K562 (cell line): Measurements from ENCODE around the gene OR51L1. TPM values are rescaled to one million over a fixed set of nuclear protein-coding genes. Genes with fewer than 3 reads are reported as not detected.

Source experiments
- ATAC-seq: fragments of 200-7000 bp; cut with Tn5 transposase; 3 replicates; pipeline ENCODE4 v1.9.1; 2020; ENCODE audit warnings: moderate library complexity
- Bru-seq: library from RNA; stranded (reverse); fragments of 400-500 nt; gene quantifications from one replicate; lab custom pipeline; 2021; lab: Mats Ljungman, UMichigan
- BruChase-seq, 2 experiments: library from RNA; stranded (reverse); fragments of 400-500 nt; gene quantifications; one replicate each; lab custom pipeline; 2021; lab: Mats Ljungman, UMichigan
- BruUV-seq: library from RNA; stranded (reverse); fragments of 400-500 nt; replicated peaks from 2 replicates; lab custom pipeline; 2021; lab: Mats Ljungman, UMichigan
- CTCF ChIA-PET: fragments of 300-600 bp; formaldehyde crosslinking; extraction: SDS; loops from one replicate; lab custom pipeline; 2021; ENCODE audit warnings: low intra/inter-chr PET ratio; lab: Yijun Ruan, JAX
- POLR2A ChIA-PET: fragments of 300-600, 350-650 bp; sonication (Branson Sonifier 250); formaldehyde crosslinking; extraction: SDS; loops from one replicate; lab custom pipeline; 2021; ENCODE audit warnings: antibody characterized with exemption, inconsistent platforms; lab: Yijun Ruan, JAX
- DNase-seq, 4 experiments: peaks; one replicate each; pipeline versions ENCODE4 v3.0.0 to v3.0.0-alpha.2; 2011 to 2018; ENCODE audit warnings: low spot score in 3 of 4, mixed read lengths in 3 of 4; ENCODE audit errors: extremely low read depth in 1 of 4
- FAIRE-seq: peaks from 2 replicates; lab custom pipeline; 2011; peaks lifted over from hg19 to GRCh38; lab: Jason Lieb, UNC
- H2AFZ ChIP-seq: 2 replicates; pipeline ENCODE4 v1.6.0; 2011; ENCODE audit warnings: low read depth, low read length, control low read depth, inconsistent platforms
- H3K27ac ChIP-seq: fragments of 200-600 bp; 3 replicates; pipeline ENCODE4 v1.8.0; 2011; ENCODE audit warnings: low read depth, mild to moderate bottlenecking, control low read depth, inconsistent platforms, low read length, moderate library complexity, mixed read lengths; ENCODE audit errors: extremely low read depth
- H3K27me3 ChIP-seq, 2 experiments: fragments of 300-600 bp in 1 of 2; 2 replicates in 1 of 2; 3 replicates in 1 of 2; pipeline versions ENCODE4 v1.6.0 to v1.8.0; 2011; ENCODE audit warnings: inconsistent platforms in 2 of 2, low read length in 2 of 2, mild to moderate bottlenecking in 1 of 2, mixed read lengths in 1 of 2, moderate library complexity in 1 of 2; ENCODE audit not compliant: control insufficient read depth in 2 of 2, insufficient read depth in 2 of 2
- H3K36me3 ChIP-seq: fragments of 300-600 bp; 3 replicates; pipeline ENCODE4 v1.8.0; 2011; ENCODE audit warnings: mild to moderate bottlenecking, low read length, inconsistent platforms; ENCODE audit not compliant: control insufficient read depth, insufficient read depth
- H3K4me1 ChIP-seq, 2 experiments: fragments of 200-600 bp in 1 of 2; replicated peaks in 1 of 2; 2 replicates in 1 of 2; 3 replicates in 1 of 2; pipeline versions ENCODE4 v1.5.1 to v1.8.0; 2011; ENCODE audit warnings: inconsistent platforms in 2 of 2, low read length in 2 of 2, mild to moderate bottlenecking in 1 of 2, mixed read lengths in 1 of 2, moderate library complexity in 1 of 2; ENCODE audit not compliant: control insufficient read depth in 2 of 2, insufficient read depth in 2 of 2
- H3K4me2 ChIP-seq: 2 replicates; pipeline ENCODE4 v1.6.1; 2011; ENCODE audit warnings: low read length, control low read depth, inconsistent platforms, mixed read lengths; ENCODE audit not compliant: insufficient read depth
- H3K4me3 ChIP-seq: fragments of 200-600 bp; sonication (generic), shearing (Covaris generic); 2 replicates; pipeline ENCODE4 v1.5.1; 2016; ENCODE audit warnings: control low read depth, inconsistent platforms
- H3K79me2 ChIP-seq: fragments of 200-600 bp; 3 replicates; pipeline ENCODE4 v1.8.0; 2011; ENCODE audit warnings: low read length, inconsistent platforms; ENCODE audit not compliant: control insufficient read depth, insufficient read depth
- H3K9ac ChIP-seq, 2 experiments: 2 replicates each; pipeline versions ENCODE4 v1.6.0 to v1.6.1; 2011; ENCODE audit warnings: low read depth in 2 of 2, low read length in 2 of 2, control low read depth in 1 of 2, inconsistent platforms in 1 of 2, mild to moderate bottlenecking in 1 of 2, mixed read lengths in 1 of 2; ENCODE audit not compliant: insufficient read depth in 1 of 2
- H3K9me1 ChIP-seq: one replicate; pipeline ENCODE4 v1.6.0; 2011; ENCODE audit warnings: inconsistent platforms, mild to moderate bottlenecking, low read length, moderate library complexity; ENCODE audit not compliant: control insufficient read depth, insufficient read depth
- H3K9me3 ChIP-seq: replicated peaks from 2 replicates; pipeline ENCODE4 v1.5.1; 2011; ENCODE audit warnings: low read depth, low read length, inconsistent platforms; ENCODE audit not compliant: control insufficient read depth, insufficient read depth
- H4K20me1 ChIP-seq: replicated peaks from 2 replicates; pipeline ENCODE4 v1.6.1; 2011; ENCODE audit warnings: low read length, inconsistent platforms, mixed read lengths; ENCODE audit not compliant: control insufficient read depth, insufficient read depth
- ETV5 ChIP-seq: sonication (generic); formaldehyde crosslinking; IDR thresholded peaks from 2 replicates; pipeline ENCODE4 v1.4.0; 2020; ENCODE audit warnings: low read depth, mild to moderate bottlenecking, missing genetic modification reagents
- NR2C1 ChIP-seq, 2 experiments: fragments of 450-650 bp; IDR thresholded peaks; 2 replicates each; pipeline ENCODE4 v1.6.1; 2017; ENCODE audit warnings: mild to moderate bottlenecking in 2 of 2, antibody characterized with exemption in 1 of 2, inconsistent platforms in 1 of 2, missing compliant biosample characterization in 1 of 2, missing genetic modification characterization in 1 of 2
- TCF7 ChIP-seq: sonication (generic); IDR thresholded peaks from 2 replicates; pipeline ENCODE4 v1.6.1; 2016; ENCODE audit warnings: antibody characterized with exemption, borderline replicate concordance
- U2AF2 ChIP-seq: fragments of 200-400 bp; formaldehyde crosslinking; optimal IDR thresholded peaks from 2 replicates; pipeline ENCODE3; 2017; ENCODE audit warnings: low read depth, mild to moderate bottlenecking, low read length
- ZC3H4 ChIP-seq: sonication (generic); formaldehyde crosslinking; IDR thresholded peaks from 2 replicates; pipeline ENCODE4 v1.9.0; 2021; ENCODE audit warnings: missing genetic modification reagents, borderline replicate concordance
- ZKSCAN3 ChIP-seq: fragments of 250-450 bp; sonication (Bioruptor Pico); IDR thresholded peaks from 2 replicates; pipeline ENCODE4 v1.4.0; 2020
- WGBS: fragments of 100-300 bp; shearing (Covaris generic); methylation state at CpG from one replicate; pipeline ENCODE4 v1.1.6; 2016; ENCODE audit warnings: low coverage, mixed read lengths; ENCODE audit not compliant: insufficient coverage; ENCODE audit errors: missing lambda C conversion rate; 5-methylcytosine and 5-hydroxymethylcytosine counted together
- in situ Hi-C: fragments of 300-500 bp; cut with MboI; formaldehyde crosslinking; loops from 4 replicates; pipeline ENCODE4 v1.15.0; 2018; ENCODE audit warnings: inconsistent platforms, mixed read lengths
- intact Hi-C: fragments of 100-400 bp; cut with micrococcal nuclease; formaldehyde crosslinking; loops from 2 replicates; pipeline ENCODE4 v1.14.2; 2022
- long read RNA-seq, 3 experiments: library from polyadenylated mRNA in 2 of 3; library from RNA in 1 of 3; unstranded in 2 of 3; stranded (forward) in 1 of 3; transcript quantifications; one replicate each; pipeline ENCODE4 v2.0.0, GENCODE V29; 2019 to 2022
- polyA minus RNA-seq, 3 experiments: library from RNA; depleted of rRNA, polyadenylated mRNA; stranded (reverse); fragments of >200 nt; gene quantifications; 2 replicates each; pipeline ENCODE4 v1.2.3, GENCODE V29; 2011
- polyA plus RNA-seq, 8 experiments: library from polyadenylated mRNA; depleted of rRNA in 4 of 8; stranded (reverse) in 5 of 8; unstranded in 3 of 8; fragments of >200 nt; fragmentation: Nextera tagmentation in 2 of 8; fragmentation: Illumina TruSeq in 1 of 8; extraction: Ambion mirVana in 2 of 8; extraction: Trizol in 1 of 8; gene quantifications; 2 replicates each; pipeline versions ENCODE4 v1.2.1 to v1.2.3, GENCODE V29; 2011 to 2014; ENCODE audit warnings: inconsistent platforms in 1 of 8, missing spikeins in 1 of 8
- total RNA-seq, 7 experiments: library from RNA; depleted of rRNA in 6 of 7; stranded (reverse); fragments of >200 nt in 6 of 7; fragmentation: Illumina TruSeq in 2 of 7; extraction: Trizol in 2 of 7; gene quantifications; 2 replicates each; pipeline versions ENCODE4 v1.2.1 to v1.2.3, GENCODE V29; 2011 to 2021; ENCODE audit warnings: low replicate concordance in 1 of 7
- TF ChIP-seq, protein P1 (sequence below): fragments of 200-800 bp; sonication (Bioruptor generic); IDR thresholded peaks from 2 replicates; pipeline ENCODE4 v1.6.1; 2016; ENCODE audit warnings: missing genetic modification characterization, missing compliant biosample characterization
- TF ChIP-seq, protein P2 (sequence below): sonication (generic); formaldehyde crosslinking; IDR thresholded peaks from 2 replicates; pipeline ENCODE4 v1.8.0; 2022; ENCODE audit warnings: missing genetic modification reagents, mild to moderate bottlenecking, moderate library complexity, borderline replicate concordance

Gene OR51L1, protein sequence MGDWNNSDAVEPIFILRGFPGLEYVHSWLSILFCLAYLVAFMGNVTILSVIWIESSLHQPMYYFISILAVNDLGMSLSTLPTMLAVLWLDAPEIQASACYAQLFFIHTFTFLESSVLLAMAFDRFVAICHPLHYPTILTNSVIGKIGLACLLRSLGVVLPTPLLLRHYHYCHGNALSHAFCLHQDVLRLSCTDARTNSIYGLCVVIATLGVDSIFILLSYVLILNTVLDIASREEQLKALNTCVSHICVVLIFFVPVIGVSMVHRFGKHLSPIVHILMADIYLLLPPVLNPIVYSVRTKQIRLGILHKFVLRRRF
- total RNA-seq (2011; cell fraction: chromatin; rRNA removed; ENCODE audit: low replicate concordance): not detected in 2 replicates
- not detected in 2 replicates for total RNA-seq (2011; cell fraction: nucleolus; rRNA removed)
- total RNA-seq (2011; cell fraction: nucleoplasm; rRNA removed): not detected in 2 replicates
- total RNA-seq (2014; rRNA removed) (not detected in 2 replicates), total RNA-seq (2014; rRNA removed; fragmentation: Illumina TruSeq; extraction: Trizol) (not detected in 2 replicates), total RNA-seq (2015; rRNA removed; fragmentation: Illumina TruSeq; extraction: Trizol) (not detected in 2 replicates), total RNA-seq (2021) (not detected in 2 replicates), polyA plus RNA-seq (2011; rRNA removed) (not detected in 2 replicates), polyA plus RNA-seq (2014; fragmentation: Illumina TruSeq; extraction: Trizol) (not detected in 2 replicates), polyA plus RNA-seq (2014; fragmentation: Nextera tagmentation; extraction: Ambion mirVana) (not detected), polyA plus RNA-seq (2014; rRNA removed) (not detected in 2 replicates), polyA minus RNA-seq (2011; rRNA and poly(A)+ RNA removed) (not detected in 2 replicates), Bru-seq, nascent RNA (not detected), BruChase-seq, experiment 1, labeled RNA remaining after a 2-hour chase (not detected), BruChase-seq, experiment 2, labeled RNA remaining after a 6-hour chase (not detected)
- polyA plus RNA-seq (2011; cell fraction: cytosol; rRNA removed): not detected in 2 replicates
- not detected in 2 replicates for polyA plus RNA-seq (2011; cell fraction: nucleus; rRNA removed)
- not detected in 2 replicates for polyA plus RNA-seq (2012)
- polyA minus RNA-seq (2011; cell fraction: cytosol; rRNA and poly(A)+ RNA removed): not detected in 2 replicates
- not detected in 2 replicates for polyA minus RNA-seq (2011; cell fraction: nucleus; rRNA and poly(A)+ RNA removed)
- long read RNA-seq, experiment 1: 0 reads
- long read RNA-seq, experiment 2: 0 reads
- long read RNA-seq, experiment 3: 0 reads

DNA sequence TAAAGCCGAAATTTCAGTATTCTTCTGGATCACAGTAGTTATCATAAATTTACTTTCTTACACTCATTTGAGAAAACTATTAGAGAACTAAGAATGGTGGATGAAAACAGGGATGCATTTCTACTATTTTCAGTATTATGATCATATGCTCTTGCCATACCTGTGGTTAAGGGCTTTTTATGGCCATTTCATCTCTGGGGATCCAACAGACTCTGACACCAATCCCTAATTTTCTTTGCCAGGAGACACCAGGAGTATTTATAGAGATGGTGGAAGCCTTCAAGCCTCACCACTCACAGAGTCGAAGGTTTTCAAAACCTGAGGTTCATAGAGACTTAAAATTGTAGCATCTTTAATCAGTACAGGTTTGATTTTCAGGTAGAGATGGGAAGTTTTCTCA lies at the start of gene OR51L1:
OR51L1 (plus strand) TSS at position 301 of the 400 bp plus-strand sequence. CDS start 4,132 bp downstream, outside the sequence.
- in situ Hi-C loops (no loop called here), intact Hi-C loops (loop anchor here (10.0 kb wide), 1 partner anchor 270 kb away; no protein-coding TSS in a partner anchor)
- ChIA-PET CTCF (no interaction called here), POLR2A (no interaction called here)
- no peak for FAIRE-seq
- no peak within 1 kb of the TSS for H3K27ac ChIP-seq
- BruUV-seq: no TSS peak
- no peak within 1 kb of the TSS for H2AFZ ChIP-seq
- no peak within 1 kb of the TSS for H3K4me3 ChIP-seq
- H3K4me2 ChIP-seq: no peak within 1 kb of the TSS
- H3K9ac ChIP-seq: no peak within 1 kb of the TSS
- DNase-seq: no peak
- no peaks in the 10 kb centered on the region for H3K9me1 ChIP-seq
- peaks cover 2 to 13% of the 10 kb centered on the region in 2 experiments; a peak in 1 of 5 replicates for H3K27me3 ChIP-seq
- H4K20me1 ChIP-seq: no peaks in the 10 kb centered on the region
- ATAC-seq: no peak
- no peaks in the 10 kb centered on the region for H3K9me3 ChIP-seq
- H3K79me2 ChIP-seq: no peaks in the 10 kb centered on the region
- no peaks in the 10 kb centered on the region for H3K36me3 ChIP-seq
- TF ChIP-seq NR2C1 (IDR thresholded peaks at IDR 0.05) (no peak), NR2C1 (tag; IDR thresholded peaks at IDR 0.05) (no peak), ETV5 (CRISPR knock-in tag) (no peak), ZC3H4 (CRISPR knock-in tag) (no peak), ZKSCAN3 (CRISPR knock-in tag) (no peak), TCF7 (no peak), U2AF2 (no peak)
- TF ChIP-seq, protein P1, sequence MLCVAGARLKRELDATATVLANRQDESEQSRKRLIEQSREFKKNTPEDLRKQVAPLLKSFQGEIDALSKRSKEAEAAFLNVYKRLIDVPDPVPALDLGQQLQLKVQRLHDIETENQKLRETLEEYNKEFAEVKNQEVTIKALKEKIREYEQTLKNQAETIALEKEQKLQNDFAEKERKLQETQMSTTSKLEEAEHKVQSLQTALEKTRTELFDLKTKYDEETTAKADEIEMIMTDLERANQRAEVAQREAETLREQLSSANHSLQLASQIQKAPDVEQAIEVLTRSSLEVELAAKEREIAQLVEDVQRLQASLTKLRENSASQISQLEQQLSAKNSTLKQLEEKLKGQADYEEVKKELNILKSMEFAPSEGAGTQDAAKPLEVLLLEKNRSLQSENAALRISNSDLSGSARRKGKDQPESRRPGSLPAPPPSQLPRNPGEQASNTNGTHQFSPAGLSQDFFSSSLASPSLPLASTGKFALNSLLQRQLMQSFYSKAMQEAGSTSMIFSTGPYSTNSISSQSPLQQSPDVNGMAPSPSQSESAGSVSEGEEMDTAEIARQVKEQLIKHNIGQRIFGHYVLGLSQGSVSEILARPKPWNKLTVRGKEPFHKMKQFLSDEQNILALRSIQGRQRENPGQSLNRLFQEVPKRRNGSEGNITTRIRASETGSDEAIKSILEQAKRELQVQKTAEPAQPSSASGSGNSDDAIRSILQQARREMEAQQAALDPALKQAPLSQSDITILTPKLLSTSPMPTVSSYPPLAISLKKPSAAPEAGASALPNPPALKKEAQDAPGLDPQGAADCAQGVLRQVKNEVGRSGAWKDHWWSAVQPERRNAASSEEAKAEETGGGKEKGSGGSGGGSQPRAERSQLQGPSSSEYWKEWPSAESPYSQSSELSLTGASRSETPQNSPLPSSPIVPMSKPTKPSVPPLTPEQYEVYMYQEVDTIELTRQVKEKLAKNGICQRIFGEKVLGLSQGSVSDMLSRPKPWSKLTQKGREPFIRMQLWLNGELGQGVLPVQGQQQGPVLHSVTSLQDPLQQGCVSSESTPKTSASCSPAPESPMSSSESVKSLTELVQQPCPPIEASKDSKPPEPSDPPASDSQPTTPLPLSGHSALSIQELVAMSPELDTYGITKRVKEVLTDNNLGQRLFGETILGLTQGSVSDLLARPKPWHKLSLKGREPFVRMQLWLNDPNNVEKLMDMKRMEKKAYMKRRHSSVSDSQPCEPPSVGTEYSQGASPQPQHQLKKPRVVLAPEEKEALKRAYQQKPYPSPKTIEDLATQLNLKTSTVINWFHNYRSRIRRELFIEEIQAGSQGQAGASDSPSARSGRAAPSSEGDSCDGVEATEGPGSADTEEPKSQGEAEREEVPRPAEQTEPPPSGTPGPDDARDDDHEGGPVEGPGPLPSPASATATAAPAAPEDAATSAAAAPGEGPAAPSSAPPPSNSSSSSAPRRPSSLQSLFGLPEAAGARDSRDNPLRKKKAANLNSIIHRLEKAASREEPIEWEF (CRISPR knock-in tag): no peak
- TF ChIP-seq, protein P2, sequence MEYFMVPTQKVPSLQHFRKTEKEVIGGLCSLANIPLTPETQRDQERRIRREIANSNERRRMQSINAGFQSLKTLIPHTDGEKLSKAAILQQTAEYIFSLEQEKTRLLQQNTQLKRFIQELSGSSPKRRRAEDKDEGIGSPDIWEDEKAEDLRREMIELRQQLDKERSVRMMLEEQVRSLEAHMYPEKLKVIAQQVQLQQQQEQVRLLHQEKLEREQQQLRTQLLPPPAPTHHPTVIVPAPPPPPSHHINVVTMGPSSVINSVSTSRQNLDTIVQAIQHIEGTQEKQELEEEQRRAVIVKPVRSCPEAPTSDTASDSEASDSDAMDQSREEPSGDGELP: no peak
- H3K4me1 ChIP-seq: peaks cover 0 to 4% of the 10 kb centered on the region in 2 experiments; a peak in 1 of 5 replicates
- 0% methylated on average over 2 of the region's 2 CpGs for WGBS
